Endothelial cell of umbilical vein (primary cell): ENCODE data around the gene HTR3D. TPM values are rescaled to one million over a fixed set of nuclear protein-coding genes. Genes with fewer than 3 reads are reported as not detected.

Experiments used
- BruUV-seq: library from RNA; stranded (reverse); fragments of 400-500 nt; replicated peaks from 2 replicates; lab custom pipeline; 2021; lab: Mats Ljungman, UMichigan
- CTCF ChIA-PET: fragments of 300-600, 350-600 bp; sonication (Branson Sonifier 250); formaldehyde crosslinking; loops from one replicate; lab custom pipeline; 2021; ENCODE audit warnings: antibody characterized with exemption, inconsistent platforms; lab: Charles Lee
- POLR2A ChIA-PET: fragments of 300-600, 350-600 bp; sonication (Branson Sonifier 250); formaldehyde crosslinking; loops from one replicate; lab custom pipeline; 2021; ENCODE audit warnings: antibody characterized with exemption, inconsistent platforms; lab: Charles Lee
- DNase-seq: peaks from one replicate; pipeline ENCODE4 v3.0.0-alpha.2; 2011; ENCODE audit warnings: low read depth, low spot score
- FAIRE-seq: peaks from 2 replicates; lab custom pipeline; 2011; peaks lifted over from hg19 to GRCh38; lab: Jason Lieb, UNC
- H2AFZ ChIP-seq: 2 replicates; pipeline ENCODE4 v1.6.0; 2012; ENCODE audit warnings: low read depth, low read length, control low read depth, inconsistent platforms
- H3K27ac ChIP-seq: 2 replicates; pipeline ENCODE4 v1.5.1; 2011; ENCODE audit warnings: low read depth, mild to moderate bottlenecking, control low read depth, low read length, moderate library complexity; ENCODE audit not compliant: insufficient read depth
- H3K27me3 ChIP-seq, 2 experiments: 2 replicates each; pipeline versions ENCODE4 v1.6.0 to v1.6.1; 2011; ENCODE audit warnings: low read length in 2 of 2, mixed read lengths in 1 of 2; ENCODE audit not compliant: control insufficient read depth in 2 of 2, insufficient read depth in 2 of 2
- H3K36me3 ChIP-seq, 2 experiments: 2 replicates in 1 of 2; 3 replicates in 1 of 2; pipeline ENCODE4 v1.5.1; 2011; ENCODE audit warnings: low read length in 2 of 2, mild to moderate bottlenecking in 1 of 2, moderate library complexity in 1 of 2; ENCODE audit not compliant: control insufficient read depth in 2 of 2, insufficient read depth in 2 of 2; ENCODE audit errors: extremely low read depth in 1 of 2
- H3K4me1 ChIP-seq: 3 replicates; pipeline ENCODE4 v1.5.1; 2011; ENCODE audit warnings: mild to moderate bottlenecking, low read length; ENCODE audit not compliant: control insufficient read depth, insufficient read depth; ENCODE audit errors: extremely low read depth
- H3K4me2 ChIP-seq: 2 replicates; pipeline ENCODE4 v1.6.1; 2011; ENCODE audit warnings: low read length, control low read depth, mixed read lengths; ENCODE audit not compliant: insufficient read depth
- H3K4me3 ChIP-seq, 3 experiments: fragments of 200-600 bp in 1 of 3; sonication (generic), shearing (Covaris generic) in 1 of 3; replicated peaks in 1 of 3; 2 replicates each; pipeline ENCODE4 v1.5.1; 2011 to 2016; ENCODE audit warnings: control low read depth in 3 of 3, low read length in 3 of 3, mild to moderate bottlenecking in 2 of 3, inconsistent platforms in 1 of 3, low read depth in 1 of 3, moderate library complexity in 1 of 3; ENCODE audit not compliant: insufficient read depth in 1 of 3
- H3K79me2 ChIP-seq: 2 replicates; pipeline ENCODE4 v1.6.0; 2012; ENCODE audit warnings: low read length, inconsistent platforms; ENCODE audit not compliant: control insufficient read depth, insufficient read depth
- H3K9ac ChIP-seq: replicated peaks from 2 replicates; pipeline ENCODE3; 2011; ENCODE audit warnings: low read length, control low read depth; ENCODE audit not compliant: insufficient read depth; ENCODE audit errors: extremely low read depth
- H3K9me1 ChIP-seq: replicated peaks from 3 replicates; pipeline ENCODE4 v1.6.0; 2011; ENCODE audit warnings: mild to moderate bottlenecking, low read length; ENCODE audit not compliant: control insufficient read depth, insufficient read depth; ENCODE audit errors: extremely low read depth
- H3K9me3 ChIP-seq: replicated peaks from 2 replicates; pipeline ENCODE4 v1.5.1; 2012; ENCODE audit warnings: low read length, inconsistent platforms; ENCODE audit not compliant: control insufficient read depth, insufficient read depth
- H4K20me1 ChIP-seq: replicated peaks from 2 replicates; pipeline ENCODE3; 2011; ENCODE audit warnings: mild to moderate bottlenecking, low read length; ENCODE audit not compliant: control insufficient read depth, insufficient read depth; ENCODE audit errors: extremely low read depth
- FOS ChIP-seq: IDR thresholded peaks from 2 replicates; pipeline ENCODE4 v1.6.1; 2011; ENCODE audit warnings: mild to moderate bottlenecking, low read length, moderate library complexity, borderline replicate concordance; ENCODE audit not compliant: insufficient read depth
- GATA2 ChIP-seq: IDR thresholded peaks from 2 replicates; pipeline ENCODE4 v1.7.0; 2011; ENCODE audit warnings: low read depth, mild to moderate bottlenecking, moderate library complexity, mixed read lengths, low read length; ENCODE audit not compliant: insufficient read length, insufficient read depth
- JUN ChIP-seq: IDR thresholded peaks from 2 replicates; pipeline ENCODE4 v1.6.1; 2011; ENCODE audit warnings: borderline replicate concordance, low read depth; ENCODE audit not compliant: insufficient read length, insufficient read depth
- MYC ChIP-seq: IDR thresholded peaks from one replicate; pipeline ENCODE4 v1.6.1; 2011; ENCODE audit warnings: mild to moderate bottlenecking, low read depth, low read length
- POLR2A ChIP-seq: IDR thresholded peaks from 2 replicates; pipeline ENCODE4 v1.6.1; 2012; ENCODE audit warnings: low read depth, mild to moderate bottlenecking, control low read depth, low read length
- dilution Hi-C: fragments of 300-500 bp; cut with MboI; formaldehyde crosslinking; loops from one replicate; pipeline ENCODE4 v1.15.0; 2019; ENCODE audit warnings: low sequenced_read_pairs; ENCODE audit not compliant: extremely low pct_ligation_motif_present
- intact Hi-C: fragments of 100-400 bp; cut with micrococcal nuclease; formaldehyde crosslinking; loops from one replicate; pipeline ENCODE4 v1.10.0; 2022
- polyA plus RNA-seq, 4 experiments: library from polyadenylated mRNA; depleted of rRNA in 3 of 4; stranded (reverse) in 3 of 4; unstranded in 1 of 4; fragments of >200 nt; gene quantifications; 2 replicates each; pipeline versions ENCODE4 v1.2.1 to v1.2.3, GENCODE V29; 2011 to 2012; ENCODE audit warnings: missing spikeins in 1 of 4
- total RNA-seq: library from RNA; stranded (reverse); gene quantifications from 2 replicates; pipeline ENCODE4 v1.2.3, GENCODE V29; 2021
- TF ChIP-seq, protein P1 (sequence below): IDR thresholded peaks from 2 replicates; pipeline ENCODE4 v1.6.1; 2011; ENCODE audit not compliant: insufficient read depth, insufficient read length

HTR3D gene
- total and polyA plus RNA-seq, 2 donors (not counting 3 experiments of a cell fraction or from before 2014, with no cell fraction given): not detected

DNA sequence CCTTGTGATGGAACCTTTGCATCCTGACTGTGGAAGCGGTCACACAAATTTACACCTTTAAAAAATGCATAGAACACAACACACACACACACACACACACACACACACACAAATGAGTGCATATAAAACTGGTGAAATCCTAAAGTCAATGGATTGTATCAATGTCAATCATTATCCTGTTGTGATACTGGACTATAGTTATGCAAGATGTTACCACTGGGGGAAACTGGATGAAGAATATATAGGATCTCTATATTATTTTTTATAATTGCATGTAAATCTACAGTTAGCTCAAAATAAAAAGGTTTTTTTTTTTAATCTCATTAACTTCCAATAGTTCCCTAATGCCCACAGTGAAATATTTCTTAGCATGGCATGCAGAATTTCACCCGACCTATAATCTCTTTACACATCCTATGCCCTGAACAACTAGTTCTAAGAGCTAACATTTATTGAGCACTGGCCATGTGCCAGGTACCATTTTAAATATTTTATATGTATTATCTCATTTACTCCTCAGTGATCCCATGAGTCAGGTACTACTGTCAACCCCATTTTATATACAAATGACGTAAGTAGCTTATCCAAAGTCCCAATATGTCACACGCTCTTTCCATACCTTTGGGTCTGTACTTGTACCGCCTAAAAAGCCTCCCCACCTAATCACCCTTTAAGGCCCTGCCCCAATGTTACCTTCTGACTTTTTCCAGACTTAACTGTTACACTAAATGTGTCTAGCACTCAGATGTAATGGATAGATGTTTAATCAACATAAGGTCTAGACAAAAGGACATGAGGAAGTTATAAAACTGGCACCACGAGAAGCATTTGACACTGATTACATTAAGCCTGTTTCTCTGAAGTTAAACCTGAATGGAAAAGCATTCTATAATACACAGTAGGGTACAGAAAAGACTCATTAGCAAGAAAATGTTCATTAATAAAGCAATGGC is 19.3 kb upstream of the HTR3D start:
- no TSS peak for BruUV-seq
- FAIRE-seq (no peak), DNase-seq (no peak)
- H3K79me2 ChIP-seq: peaks cover 2% of the 10 kb centered on the region
- no peaks in the 10 kb centered on the region for H3K9me1 ChIP-seq
- intact Hi-C loops: no loop called here
- no peak for TF ChIP-seq MYC
- no peak for TF ChIP-seq GATA2
- TF ChIP-seq POLR2A: no peak
- TF ChIP-seq, protein P1, sequence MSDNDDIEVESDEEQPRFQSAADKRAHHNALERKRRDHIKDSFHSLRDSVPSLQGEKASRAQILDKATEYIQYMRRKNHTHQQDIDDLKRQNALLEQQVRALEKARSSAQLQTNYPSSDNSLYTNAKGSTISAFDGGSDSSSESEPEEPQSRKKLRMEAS: no peak
- no peak for TF ChIP-seq JUN
- no peak for TF ChIP-seq FOS
- H3K27me3 ChIP-seq: no peaks in the 10 kb centered on the region
- no peak overlapping the region for H3K9ac ChIP-seq
- no peak overlapping the region for H3K4me2 ChIP-seq
- dilution Hi-C loops: no loop called here
- CTCF ChIA-PET: no interaction called here
- H2AFZ ChIP-seq: no peak overlapping the region
- H4K20me1 ChIP-seq: no peaks in the 10 kb centered on the region
- no peak overlapping the region for H3K27ac ChIP-seq
- POLR2A ChIA-PET: no interaction called here
- no peak overlapping the region for H3K4me3 ChIP-seq
- H3K9me3 ChIP-seq: no peaks in the 10 kb centered on the region
- H3K36me3 ChIP-seq: no peaks in the 10 kb centered on the region
- H3K4me1 ChIP-seq: peaks cover 7% of the 10 kb centered on the region
